ENCODE results near the gene CPB2.

DNA sequence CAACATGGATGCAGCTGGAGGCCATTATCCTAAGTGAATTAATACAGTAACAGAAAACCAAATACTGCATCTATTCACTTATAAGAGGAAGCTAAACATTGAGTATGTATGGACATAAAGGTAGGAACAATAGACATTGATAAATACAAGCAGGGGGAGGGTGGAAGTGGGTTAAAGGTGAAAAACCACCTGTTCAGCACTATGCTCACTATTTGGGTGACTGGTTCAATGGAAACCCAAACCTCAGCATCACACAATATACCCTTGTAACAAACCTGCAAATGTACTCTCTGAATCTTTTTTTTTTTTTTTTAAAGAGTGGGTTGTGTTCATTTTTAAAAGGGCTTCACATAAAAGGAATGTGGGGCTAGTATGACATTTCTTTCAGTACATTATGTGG lies 26.9 kb upstream of the CPB2 start:
- no peak for TF ChIP-seq EZH2 (IDR thresholded peaks at IDR 0.05; ENCODE audit: insufficient read depth, poor library complexity, severe bottlenecking)
- no peak for TF ChIP-seq EZH2phosphoT487 (IDR thresholded peaks at IDR 0.05; ENCODE audit: insufficient read depth, low read depth)

Measured in GM23248 (cell line).